H9 (cell line): Measurements from ENCODE around the gene WFIKKN1. TPM values are rescaled to one million over a fixed set of nuclear protein-coding genes. Genes with fewer than 3 reads are reported as not detected.

ENCODE experiments used
- DNase-seq: peaks from one replicate; pipeline ENCODE4 v3.0.0-alpha.2; 2017
- H2AFZ ChIP-seq: one replicate; pipeline ENCODE4 v1.6.1; 2013; ENCODE audit warnings: mild to moderate bottlenecking, low read length, control low read depth, moderate library complexity
- H2AK5ac ChIP-seq: 2 replicates; pipeline ENCODE4 v1.6.1; 2013; ENCODE audit warnings: low read length, control low read depth, mixed read lengths; ENCODE audit not compliant: insufficient read length
- H2BK120ac ChIP-seq: one replicate; pipeline ENCODE4 v1.6.1; 2013; ENCODE audit warnings: low read depth, mild to moderate bottlenecking, low read length, control low read depth, inconsistent platforms; ENCODE audit not compliant: poor library complexity, severe bottlenecking
- H2BK12ac ChIP-seq: 2 replicates; pipeline ENCODE4 v1.6.1; 2013; ENCODE audit warnings: low read length, control low read depth, mixed read lengths, low read depth; ENCODE audit not compliant: insufficient read length
- H2BK15ac ChIP-seq: 2 replicates; pipeline ENCODE4 v1.6.1; 2013; ENCODE audit warnings: low read depth, low read length, control low read depth
- H2BK20ac ChIP-seq: one replicate; pipeline ENCODE4 v1.6.1; 2013; ENCODE audit warnings: low read depth, mild to moderate bottlenecking, low read length, control low read depth, inconsistent platforms; ENCODE audit not compliant: poor library complexity, severe bottlenecking
- H2BK5ac ChIP-seq: 2 replicates; pipeline ENCODE4 v1.6.1; 2013; ENCODE audit warnings: low read length, control low read depth, mixed read lengths; ENCODE audit not compliant: insufficient read length
- H3K14ac ChIP-seq: 2 replicates; pipeline ENCODE4 v1.6.1; 2013; ENCODE audit warnings: low read length, control low read depth; ENCODE audit not compliant: insufficient read depth
- H3K18ac ChIP-seq: 2 replicates; pipeline ENCODE4 v1.6.1; 2013; ENCODE audit warnings: low read depth, mild to moderate bottlenecking, mixed read lengths, low read length, control low read depth; ENCODE audit not compliant: insufficient read length
- H3K23ac ChIP-seq: 2 replicates; pipeline ENCODE4 v1.6.1; 2013; ENCODE audit warnings: low read length, control low read depth, mixed read lengths, low read depth; ENCODE audit not compliant: insufficient read length
- H3K23me2 ChIP-seq: 2 replicates; pipeline ENCODE4 v1.6.1; 2013; ENCODE audit warnings: low read depth, mild to moderate bottlenecking, mixed read lengths, low read length, control low read depth; ENCODE audit not compliant: insufficient read length, poor library complexity, severe bottlenecking
- H3K27ac ChIP-seq: 2 replicates; pipeline ENCODE4 v1.5.1; 2013; ENCODE audit warnings: low read length, control low read depth, mixed read lengths, low read depth; ENCODE audit not compliant: insufficient read length
- H3K27me3 ChIP-seq: 2 replicates; pipeline ENCODE4 v1.6.1; 2013; ENCODE audit warnings: low read length, control low read depth, inconsistent platforms; ENCODE audit not compliant: insufficient read depth
- H3K4ac ChIP-seq: 2 replicates; pipeline ENCODE4 v1.6.1; 2013; ENCODE audit warnings: low read depth, mild to moderate bottlenecking, control low read depth, inconsistent platforms, low read length, moderate library complexity
- H3K4me1 ChIP-seq: 2 replicates; pipeline ENCODE4 v1.6.1; 2013; ENCODE audit warnings: low read length, control low read depth, inconsistent platforms; ENCODE audit not compliant: insufficient read depth
- H3K4me2 ChIP-seq: 2 replicates; pipeline ENCODE4 v1.6.1; 2013; ENCODE audit warnings: low read length, control low read depth, mixed read lengths; ENCODE audit not compliant: insufficient read length, insufficient read depth
- H3K56ac ChIP-seq: 2 replicates; pipeline ENCODE4 v1.6.1; 2013; ENCODE audit warnings: low read depth, mild to moderate bottlenecking, mixed read lengths, low read length, control low read depth; ENCODE audit not compliant: insufficient read length
- H3K79me1 ChIP-seq: 2 replicates; pipeline ENCODE4 v1.6.1; 2013; ENCODE audit warnings: low read depth, mild to moderate bottlenecking, moderate library complexity, low read length, control low read depth, inconsistent platforms; ENCODE audit not compliant: insufficient read depth, poor library complexity, severe bottlenecking
- H3K79me2 ChIP-seq: 2 replicates; pipeline ENCODE4 v1.6.1; 2013; ENCODE audit warnings: low read length, control low read depth, inconsistent platforms; ENCODE audit not compliant: insufficient read depth
- H3K9ac ChIP-seq: 2 replicates; pipeline ENCODE4 v1.6.1; 2013; ENCODE audit warnings: low read length, control low read depth, mixed read lengths; ENCODE audit not compliant: insufficient read length; ENCODE audit errors: extremely low read depth
- H3K9me3 ChIP-seq: one replicate; pipeline ENCODE4 v1.6.1; 2013; ENCODE audit warnings: low read depth, low read length, inconsistent platforms; ENCODE audit not compliant: control insufficient read depth
- H3T11ph ChIP-seq: one replicate; pipeline ENCODE4 v1.6.1; 2013; ENCODE audit warnings: mild to moderate bottlenecking, low read length, control low read depth, inconsistent platforms
- H4K20me1 ChIP-seq: one replicate; pipeline ENCODE4 v1.6.1; 2013; ENCODE audit not compliant: control insufficient read depth, insufficient read length, insufficient read depth
- H4K5ac ChIP-seq: 2 replicates; pipeline ENCODE4 v1.6.1; 2013; ENCODE audit warnings: low read depth, mild to moderate bottlenecking, mixed read lengths, low read length, control low read depth; ENCODE audit not compliant: insufficient read length
- H4K8ac ChIP-seq: replicated peaks from 2 replicates; pipeline ENCODE4 v1.6.1; 2013; ENCODE audit warnings: low read length, control low read depth, mixed read lengths, low read depth; ENCODE audit not compliant: insufficient read length
- H4K91ac ChIP-seq: 2 replicates; pipeline ENCODE4 v1.6.1; 2013; ENCODE audit warnings: low read depth, mild to moderate bottlenecking, moderate library complexity, mixed read lengths, low read length, control low read depth; ENCODE audit not compliant: insufficient read length
- H3K27ac Mint-ChIP-seq, 3 experiments: 2 replicates in 2 of 3; 3 replicates in 1 of 3; pipeline ENCODE4 v1.8.0; 2020 to 2021; ENCODE audit warnings: mixed read lengths in 3 of 3, mild to moderate bottlenecking in 1 of 3, moderate library complexity in 1 of 3
- H3K27me3 Mint-ChIP-seq: 2 replicates; pipeline ENCODE4 v1.8.0; 2021; ENCODE audit warnings: low read depth, mild to moderate bottlenecking, moderate library complexity, mixed read lengths
- H3K36me3 Mint-ChIP-seq, 3 experiments: 2 replicates in 2 of 3; 3 replicates in 1 of 3; pipeline ENCODE4 v1.8.0; 2020 to 2021; ENCODE audit warnings: low read depth in 3 of 3, mixed read lengths in 3 of 3; ENCODE audit not compliant: insufficient read depth in 1 of 3
- H3K4me1 Mint-ChIP-seq, 2 experiments: 2 replicates each; pipeline ENCODE4 v1.8.0; 2020; ENCODE audit warnings: mixed read lengths in 2 of 2
- H3K4me3 Mint-ChIP-seq, 2 experiments: 2 replicates in 1 of 2; 3 replicates in 1 of 2; pipeline ENCODE4 v1.8.0; 2020 to 2021; ENCODE audit warnings: mild to moderate bottlenecking in 2 of 2, mixed read lengths in 2 of 2, moderate library complexity in 1 of 2
- H3K9me3 Mint-ChIP-seq, 2 experiments: 2 replicates in 1 of 2; 3 replicates in 1 of 2; pipeline ENCODE4 v1.8.0; 2020; ENCODE audit warnings: mild to moderate bottlenecking in 2 of 2, mixed read lengths in 2 of 2, moderate library complexity in 1 of 2
- CTCF ChIP-seq: fragments of 200-600 bp; sonication (generic); conservative IDR thresholded peaks from 3 replicates; pipeline ENCODE4 v1.8.0; 2021; ENCODE audit warnings: antibody characterized with exemption, mild to moderate bottlenecking
- WGBS: extraction: QIAGEN DNeasy Blood & Tissue Kit; methylation state at CpG from one replicate; pipeline ENCODE4 v1.1.7; 2013; ENCODE audit warnings: missing lambda C conversion rate, low lambda C conversion rate, mixed read lengths; ENCODE audit not compliant: insufficient read length; ENCODE audit errors: extremely low coverage; 5-methylcytosine and 5-hydroxymethylcytosine counted together
- total RNA-seq: library from RNA; stranded (reverse); gene quantifications from 2 replicates; pipeline ENCODE4 v1.2.1, GENCODE V29; 2021

WFIKKN1 gene
- total RNA-seq, 1 experiment from 2014 or later, result 8.3 TPM

GRCh38 chr16:609316-609715, 21.5 kb upstream of the WFIKKN1 start:
- Histone ChIP-seq H2AK5ac (no peak overlapping the region), H4K91ac (no peak overlapping the region), H4K20me1 (no peaks in the 10 kb centered on the region), H2BK120ac (no peak overlapping the region), H2BK12ac (no peak overlapping the region), H3K23ac (no peak overlapping the region), H2BK15ac (no peak overlapping the region), H3K4me2 (no peak overlapping the region), H3K4ac (no peak overlapping the region), H3K9ac (no peak overlapping the region), H3T11ph (no peak overlapping the region), H3K9me3 (no peaks in the 10 kb centered on the region), H2BK5ac (no peak overlapping the region), H3K18ac (no peak overlapping the region), H4K5ac (no peak overlapping the region), H2BK20ac (no peak overlapping the region), H3K79me2 (no peaks in the 10 kb centered on the region), H3K27me3 (no peaks in the 10 kb centered on the region), H3K56ac (no peak overlapping the region), H2AFZ (no peak overlapping the region), H3K79me1 (peaks cover 2% of the 10 kb centered on the region), H4K8ac (no peak overlapping the region), H3K23me2 (no peaks in the 10 kb centered on the region), H3K14ac (no peak overlapping the region), H3K4me1 (no peaks in the 10 kb centered on the region), H3K27ac (no peak overlapping the region)
- H3K36me3 Mint-ChIP-seq, result peaks cover 17 to 21% (median 19%) of the 10 kb centered on the region in 3 experiments
- WGBS, result no CpG with 5 or more reads among the region's 13 CpGs
- DNase-seq, result no peak
- peak overlapping the region; percentile 30 to 52 (median 44); a peak in 4 of 7 replicates for H3K27ac Mint-ChIP-seq
- H3K27me3 Mint-ChIP-seq, result peaks cover 10% of the 10 kb centered on the region
- no peak for TF ChIP-seq CTCF
- H3K4me1 Mint-ChIP-seq, result peaks cover 11 to 13% of the 10 kb centered on the region in 2 experiments
- peak overlapping the region in 1 of 2 experiments; percentile 34; a peak in 1 of 5 replicates for H3K4me3 Mint-ChIP-seq
- H3K9me3 Mint-ChIP-seq, result peaks cover 15 to 16% of the 10 kb centered on the region in 2 experiments
